ENCODE measurements around the gene DHX36.

The DHX36 gene

DNA sequence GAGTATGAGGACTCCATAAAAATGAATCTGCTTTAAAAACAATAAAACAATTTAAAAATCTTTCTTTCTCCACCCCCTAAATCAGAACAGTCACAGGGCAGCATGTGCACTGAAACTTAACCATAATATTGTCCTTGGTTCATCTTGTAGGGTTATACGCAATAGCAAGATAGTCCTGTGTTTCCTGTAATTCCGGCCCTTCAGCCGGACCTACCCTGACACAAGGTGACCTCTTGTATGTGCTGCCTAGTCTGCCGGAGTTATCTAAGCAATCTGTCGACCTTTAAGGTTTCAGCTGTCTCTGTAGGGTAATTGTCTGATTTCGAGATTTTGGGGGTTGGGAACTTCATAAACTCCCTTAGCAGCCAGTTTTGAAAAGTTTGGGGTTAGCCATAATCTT, 99.9 kb downstream of the DHX36 start:
- TF ChIP-seq FOXK2 (IDR thresholded peaks at IDR 0.05) (no peak), FOXM1 (IDR thresholded peaks at IDR 0.05; ENCODE audit: borderline replicate concordance) (no peak), ELF4 (IDR thresholded peaks at IDR 0.05) (no peak), PKNOX1 (IDR thresholded peaks at IDR 0.05) (no peak), SUZ12 (IDR thresholded peaks at IDR 0.05) (no peak), SP1 (IDR thresholded peaks at IDR 0.05) (no peak), HDGF (IDR thresholded peaks at IDR 0.05; ENCODE audit: borderline replicate concordance) (no peak), L3MBTL2 (conservative IDR thresholded peaks at IDR 0.05) (no peak), LEF1 (IDR thresholded peaks at IDR 0.05; ENCODE audit: borderline replicate concordance) (no peak), CTBP1 (IDR thresholded peaks at IDR 0.05; ENCODE audit: borderline replicate concordance) (no peak), NFRKB (IDR thresholded peaks at IDR 0.05) (no peak), TARDBP (IDR thresholded peaks at IDR 0.05) (no peak), FOXA1 (IDR thresholded peaks at IDR 0.05) (no peak), ZNF384 (IDR thresholded peaks at IDR 0.05) (no peak), ARNT (IDR thresholded peaks at IDR 0.05) (no peak)
- DNase-seq (ENCODE audit: extremely low spot score): no peak
- ChIA-PET POLR2A (no interaction called here), CTCF (no interaction called here)

GRCh38 chr3:154223519-154223918, 100.8 kb downstream of the DHX36 start:
- DNase-seq (ENCODE audit: extremely low spot score): no peak
- POLR2A ChIA-PET: no interaction called here
- CTCF ChIA-PET: no interaction called here
- no peak for TF ChIP-seq SP1 (IDR thresholded peaks at IDR 0.05)
- TF ChIP-seq ZNF384 (IDR thresholded peaks at IDR 0.05): no peak
- no peak for TF ChIP-seq FOXK2 (IDR thresholded peaks at IDR 0.05)
- no peak for TF ChIP-seq PKNOX1 (IDR thresholded peaks at IDR 0.05)
- TF ChIP-seq TARDBP (IDR thresholded peaks at IDR 0.05): no peak

Measured in HEK293T (cell line).